AG10803 (cell line): Measurements from ENCODE around the gene SDC4.

ENCODE experiments used
- DNase-seq: peaks from one replicate; pipeline ENCODE4 v3.0.0; 2010; ENCODE audit warnings: low read depth
- H3K4me3 ChIP-seq: 2 replicates; pipeline ENCODE4 v1.5.1; 2011; ENCODE audit warnings: mild to moderate bottlenecking, low read length, control low read depth
- TF ChIP-seq, protein P1 (sequence below): conservative IDR thresholded peaks from 2 replicates; pipeline ENCODE4 v1.5.1; 2011; ENCODE audit warnings: mild to moderate bottlenecking, low read length, control low read depth, inconsistent platforms

The SDC4 gene

DNA sequence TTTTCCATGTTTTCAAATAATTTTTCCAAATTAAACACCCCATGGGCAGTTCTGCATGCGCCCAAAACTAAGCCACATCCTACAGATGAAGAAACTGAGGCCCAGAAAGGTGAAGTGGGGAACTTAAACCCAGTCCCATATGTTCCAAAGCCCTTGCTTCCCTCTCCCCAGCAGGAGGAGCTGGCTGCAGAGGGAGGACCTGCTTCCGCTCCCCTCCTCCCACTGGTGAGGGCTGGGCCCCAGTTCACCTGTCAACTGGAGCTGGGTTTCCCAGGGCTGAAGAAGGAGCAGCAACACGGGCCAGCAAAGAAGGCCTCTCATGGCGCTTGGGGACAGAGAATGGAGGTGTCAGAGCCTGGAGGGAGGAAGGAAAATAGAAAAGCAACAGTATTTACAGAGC, 43.0 kb downstream of the SDC4 start:
- H3K4me3 ChIP-seq = no peak overlapping the region
- TF ChIP-seq, protein P1, sequence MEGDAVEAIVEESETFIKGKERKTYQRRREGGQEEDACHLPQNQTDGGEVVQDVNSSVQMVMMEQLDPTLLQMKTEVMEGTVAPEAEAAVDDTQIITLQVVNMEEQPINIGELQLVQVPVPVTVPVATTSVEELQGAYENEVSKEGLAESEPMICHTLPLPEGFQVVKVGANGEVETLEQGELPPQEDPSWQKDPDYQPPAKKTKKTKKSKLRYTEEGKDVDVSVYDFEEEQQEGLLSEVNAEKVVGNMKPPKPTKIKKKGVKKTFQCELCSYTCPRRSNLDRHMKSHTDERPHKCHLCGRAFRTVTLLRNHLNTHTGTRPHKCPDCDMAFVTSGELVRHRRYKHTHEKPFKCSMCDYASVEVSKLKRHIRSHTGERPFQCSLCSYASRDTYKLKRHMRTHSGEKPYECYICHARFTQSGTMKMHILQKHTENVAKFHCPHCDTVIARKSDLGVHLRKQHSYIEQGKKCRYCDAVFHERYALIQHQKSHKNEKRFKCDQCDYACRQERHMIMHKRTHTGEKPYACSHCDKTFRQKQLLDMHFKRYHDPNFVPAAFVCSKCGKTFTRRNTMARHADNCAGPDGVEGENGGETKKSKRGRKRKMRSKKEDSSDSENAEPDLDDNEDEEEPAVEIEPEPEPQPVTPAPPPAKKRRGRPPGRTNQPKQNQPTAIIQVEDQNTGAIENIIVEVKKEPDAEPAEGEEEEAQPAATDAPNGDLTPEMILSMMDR = no peak
- no peak for DNase-seq

DNA sequence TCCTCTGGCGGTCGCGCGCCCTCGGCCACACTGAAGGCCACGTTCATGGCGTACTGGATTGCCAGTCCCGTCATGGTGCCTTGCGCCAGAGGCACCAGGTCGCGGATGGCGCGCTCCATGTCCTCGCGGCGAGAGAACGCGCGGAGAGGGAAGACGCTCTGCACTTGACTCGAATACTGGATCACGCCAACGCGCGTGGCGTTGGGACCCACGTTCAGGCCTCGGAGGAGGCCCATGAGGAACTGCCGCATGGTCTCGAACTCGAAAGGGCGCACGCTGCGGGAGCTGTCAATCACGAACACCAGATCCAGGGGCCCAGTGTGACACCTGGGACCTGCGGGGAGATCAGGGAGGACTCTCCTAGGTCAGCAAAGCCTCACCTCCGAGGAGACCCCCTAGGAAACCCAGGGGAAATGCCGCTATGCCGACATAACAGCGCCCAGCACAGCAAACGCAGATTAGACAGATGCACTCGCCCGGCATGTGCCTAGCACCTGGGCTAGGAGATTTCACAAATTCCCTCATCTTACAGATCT, 43.7 kb downstream of the SDC4 start:
- DNase-seq = no peak
- H3K4me3 ChIP-seq = no peak overlapping the region
- TF ChIP-seq, protein P1 = no peak

DNA sequence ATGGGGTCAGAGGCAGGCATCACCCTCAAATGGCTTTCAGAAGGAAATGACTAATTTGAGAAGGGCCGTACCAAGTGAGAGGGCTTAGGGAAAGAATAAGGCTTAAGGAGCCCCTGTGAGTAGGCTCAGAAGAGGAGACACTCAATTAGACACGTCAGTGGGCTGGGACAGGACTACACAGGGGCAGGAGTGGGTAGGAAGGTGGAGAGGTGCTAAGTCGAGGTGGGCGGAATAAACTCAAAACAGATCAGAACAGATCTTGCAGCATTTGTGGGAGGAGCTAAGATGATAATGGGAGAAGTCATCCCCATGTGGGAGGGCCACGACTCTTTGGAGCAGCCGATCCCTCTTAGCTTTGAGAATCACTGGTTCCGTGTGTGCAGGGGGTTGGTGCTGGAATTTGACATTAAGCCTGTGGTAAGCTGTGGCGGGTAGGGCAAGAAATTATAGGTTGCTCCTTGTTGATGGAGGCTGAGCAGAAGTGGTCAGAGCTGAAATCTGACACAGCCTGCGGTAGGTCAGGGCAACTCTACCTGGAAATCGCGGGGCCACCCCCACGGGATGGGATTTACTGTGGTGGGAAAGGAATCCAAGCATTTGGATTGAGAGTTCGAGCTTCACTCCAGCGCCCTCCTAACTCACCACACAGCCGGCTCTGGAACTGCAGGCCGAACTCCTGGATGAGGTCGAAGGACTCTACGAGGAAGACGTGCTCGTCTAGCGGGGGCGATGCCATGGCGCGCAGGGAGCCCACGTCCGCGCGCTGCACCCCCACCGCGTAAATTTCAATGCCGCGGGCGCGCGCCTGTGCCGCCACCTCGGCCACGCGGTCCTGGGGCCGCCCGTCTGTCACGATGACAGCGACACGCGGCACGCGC, 44.4 kb downstream of the SDC4 start:
- no peak overlapping the region for H3K4me3 ChIP-seq
- DNase-seq = no peak
- TF ChIP-seq, protein P1 = no peak

DNA sequence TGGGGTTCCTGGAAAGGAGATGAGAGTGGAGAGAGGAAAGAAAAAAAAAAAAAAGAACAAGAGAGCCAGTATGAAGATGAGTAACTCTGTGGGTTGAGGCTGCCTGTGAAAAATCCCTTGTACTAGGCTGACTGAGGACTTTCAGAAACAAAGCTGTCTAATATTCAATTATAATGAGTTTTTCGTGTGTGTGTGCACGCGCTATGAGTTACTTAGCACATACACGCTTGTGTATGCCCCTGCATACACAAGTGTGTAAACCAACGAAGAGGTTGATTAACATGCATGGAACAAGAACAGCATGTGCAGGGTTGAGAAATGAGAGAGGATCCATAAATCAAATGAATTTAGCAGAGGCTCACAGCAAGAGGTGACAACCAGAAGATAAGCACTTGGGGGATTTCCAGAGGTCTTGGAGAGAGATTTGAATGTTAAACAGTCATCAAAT, 46.4 kb downstream of the SDC4 start:
- TF ChIP-seq, protein P1 = no peak
- H3K4me3 ChIP-seq = no peak overlapping the region
- no peak for DNase-seq

DNA sequence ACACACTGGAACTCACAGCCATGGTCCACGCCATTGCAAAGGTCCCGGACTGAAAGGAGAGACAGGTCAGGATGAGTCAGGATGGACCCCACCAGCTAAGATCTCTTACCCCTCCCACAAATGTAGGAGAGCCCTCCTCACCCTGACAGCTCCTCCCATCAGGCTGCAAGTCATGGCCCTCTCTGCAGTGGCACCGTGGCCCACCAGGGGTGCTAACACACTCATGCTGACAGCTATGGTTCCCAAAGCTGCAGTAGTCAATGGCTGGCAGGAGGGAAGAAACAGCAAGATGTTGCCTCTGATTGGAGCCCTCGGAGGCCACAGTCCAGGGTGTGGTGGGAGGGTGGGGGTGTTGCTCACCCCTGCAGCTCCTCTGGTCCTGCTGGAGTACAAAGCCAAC, 47.3 kb downstream of the SDC4 start:
- H3K4me3 ChIP-seq = no peak overlapping the region
- no peak for DNase-seq
- TF ChIP-seq, protein P1 = peak; percentile 42

DNA sequence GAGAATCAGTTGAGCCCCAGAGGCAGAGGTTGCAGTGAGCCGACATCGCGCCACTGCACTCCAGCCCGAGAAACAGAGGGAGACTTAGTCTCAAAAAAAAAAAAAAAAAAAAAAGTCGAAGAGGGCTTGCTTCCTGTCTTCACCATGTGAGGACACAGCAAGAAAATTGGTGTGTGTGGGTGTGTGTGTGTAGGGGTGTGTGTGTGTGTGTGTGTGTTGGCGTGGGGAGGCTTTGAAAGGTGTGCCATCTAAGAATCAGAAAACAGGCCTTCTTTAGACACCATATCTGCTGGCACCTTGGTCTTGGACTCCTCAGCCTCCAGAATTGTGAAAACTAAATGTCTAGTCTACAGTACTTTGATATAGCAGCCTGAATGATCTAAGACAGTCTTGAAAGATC, 48.4 kb downstream of the SDC4 start:
- no peak for DNase-seq
- no peak overlapping the region for H3K4me3 ChIP-seq
- TF ChIP-seq, protein P1 = no peak
